Measurements from ENCODE around the gene DBR1.

GRCh38 chr3:138187296-138188012, 12.7 kb upstream of the DBR1 start, which contains the start of gene ARMC8:
- peak in 1 of 2 donors; percentile 76 for TF ChIP-seq POLR2A (IDR thresholded peaks at IDR 0.05)
- TF ChIP-seq, protein P1, sequence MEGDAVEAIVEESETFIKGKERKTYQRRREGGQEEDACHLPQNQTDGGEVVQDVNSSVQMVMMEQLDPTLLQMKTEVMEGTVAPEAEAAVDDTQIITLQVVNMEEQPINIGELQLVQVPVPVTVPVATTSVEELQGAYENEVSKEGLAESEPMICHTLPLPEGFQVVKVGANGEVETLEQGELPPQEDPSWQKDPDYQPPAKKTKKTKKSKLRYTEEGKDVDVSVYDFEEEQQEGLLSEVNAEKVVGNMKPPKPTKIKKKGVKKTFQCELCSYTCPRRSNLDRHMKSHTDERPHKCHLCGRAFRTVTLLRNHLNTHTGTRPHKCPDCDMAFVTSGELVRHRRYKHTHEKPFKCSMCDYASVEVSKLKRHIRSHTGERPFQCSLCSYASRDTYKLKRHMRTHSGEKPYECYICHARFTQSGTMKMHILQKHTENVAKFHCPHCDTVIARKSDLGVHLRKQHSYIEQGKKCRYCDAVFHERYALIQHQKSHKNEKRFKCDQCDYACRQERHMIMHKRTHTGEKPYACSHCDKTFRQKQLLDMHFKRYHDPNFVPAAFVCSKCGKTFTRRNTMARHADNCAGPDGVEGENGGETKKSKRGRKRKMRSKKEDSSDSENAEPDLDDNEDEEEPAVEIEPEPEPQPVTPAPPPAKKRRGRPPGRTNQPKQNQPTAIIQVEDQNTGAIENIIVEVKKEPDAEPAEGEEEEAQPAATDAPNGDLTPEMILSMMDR (IDR thresholded peaks at IDR 0.05): no peak

All from thyroid gland (tissue), 4 donors.